GM23338 (cell line): ENCODE data around the gene DPH7. TPM values are rescaled to one million over a fixed set of nuclear protein-coding genes. Genes with fewer than 3 reads are reported as not detected.
"Not testable (repeated sequence)": the region's sequence is repeated elsewhere in the genome, so short reads cannot be mapped to it uniquely, and the experiment has no call there.

Source experiments
- ATAC-seq: fragments of 200-7000 bp; cut with Tn5 transposase; 3 replicates; pipeline ENCODE4 v1.9.1; 2020
- DNase-seq: peaks from one replicate; pipeline ENCODE4 v3.0.0-alpha.2; 2015; ENCODE audit warnings: low spot score
- H2AFZ ChIP-seq: fragments of 200-600 bp; sonication (generic); 2 replicates; pipeline ENCODE4 v1.8.0; 2016; ENCODE audit warnings: antibody characterized with exemption, mild to moderate bottlenecking, moderate library complexity
- H3F3A ChIP-seq: fragments of 200-600 bp; sonication (generic); replicated peaks from 2 replicates; pipeline ENCODE4 v1.8.0; 2017; ENCODE audit warnings: antibody characterized with exemption, mixed run types, low read depth
- H3K27ac ChIP-seq: fragments of 200-600 bp; sonication (generic); 2 replicates; pipeline ENCODE4 v1.6.1; 2016; ENCODE audit warnings: low read depth
- H3K27me3 ChIP-seq: fragments of 200-600 bp; sonication (generic); 2 replicates; pipeline ENCODE4 v1.8.0; 2016; ENCODE audit warnings: mild to moderate bottlenecking, mixed run types, moderate library complexity; ENCODE audit not compliant: insufficient read depth
- H3K36me3 ChIP-seq: fragments of 200-600 bp; sonication (generic); 2 replicates; pipeline ENCODE4 v1.8.0; 2016; ENCODE audit warnings: mild to moderate bottlenecking; ENCODE audit not compliant: insufficient read depth
- H3K4me1 ChIP-seq: fragments of 200-600 bp; sonication (generic); 2 replicates; pipeline ENCODE4 v1.8.0; 2016; ENCODE audit warnings: mild to moderate bottlenecking, moderate library complexity; ENCODE audit not compliant: insufficient read depth
- H3K4me2 ChIP-seq: fragments of 200-600 bp; sonication (generic); 2 replicates; pipeline ENCODE4 v1.7.1; 2017; ENCODE audit warnings: mixed run types
- H3K4me3 ChIP-seq: fragments of 200-600 bp; sonication (generic); 2 replicates; pipeline ENCODE4 v1.6.1; 2016; ENCODE audit warnings: mixed run types
- H3K79me2 ChIP-seq: fragments of 200-600 bp; sonication (generic); replicated peaks from 2 replicates; pipeline ENCODE4 v1.8.0; 2017; ENCODE audit warnings: mild to moderate bottlenecking; ENCODE audit not compliant: insufficient read depth
- H3K9me2 ChIP-seq: fragments of 200-600 bp; sonication (generic); 2 replicates; pipeline ENCODE4 v1.8.0; 2017; ENCODE audit not compliant: insufficient read depth
- H4K20me1 ChIP-seq: fragments of 200-600 bp; sonication (generic); replicated peaks from 2 replicates; pipeline ENCODE4 v1.8.0; 2017; ENCODE audit warnings: mild to moderate bottlenecking; ENCODE audit not compliant: insufficient read depth
- H3K27ac Mint-ChIP-seq: 2 replicates; pipeline ENCODE4 v1.8.0; 2020; ENCODE audit warnings: inconsistent platforms, mild to moderate bottlenecking, moderate library complexity, mixed read lengths
- H3K27me3 Mint-ChIP-seq: 3 replicates; pipeline ENCODE4 v1.8.0; 2022; ENCODE audit warnings: low read depth, mild to moderate bottlenecking, moderate library complexity, mixed read lengths, inconsistent platforms; ENCODE audit not compliant: insufficient read depth, poor library complexity
- H3K36me3 Mint-ChIP-seq: 3 replicates; pipeline ENCODE4 v1.8.0; 2021; ENCODE audit warnings: low read depth, mild to moderate bottlenecking, inconsistent platforms, moderate library complexity, mixed read lengths
- H3K4me1 Mint-ChIP-seq: 3 replicates; pipeline ENCODE4 v1.8.0; 2020; ENCODE audit warnings: mild to moderate bottlenecking, inconsistent platforms, mixed read lengths
- H3K4me3 Mint-ChIP-seq: 3 replicates; pipeline ENCODE4 v1.8.0; 2021; ENCODE audit warnings: moderate library complexity, mild to moderate bottlenecking, inconsistent platforms, mixed read lengths
- H3K9me3 Mint-ChIP-seq: 3 replicates; pipeline ENCODE4 v1.8.0; 2020; ENCODE audit warnings: moderate library complexity, mild to moderate bottlenecking, inconsistent platforms, mixed read lengths
- CREB1 ChIP-seq: fragments of 250-450 bp; sonication (Bioruptor Pico); IDR thresholded peaks from 2 replicates; pipeline ENCODE4 v1.5.0; 2020; ENCODE audit warnings: low read depth, mild to moderate bottlenecking, moderate library complexity
- ETS1 ChIP-seq: IDR thresholded peaks from 2 replicates; pipeline ENCODE4 v1.6.1; 2016; ENCODE audit warnings: antibody characterized with exemption
- EZH2phosphoT487 ChIP-seq: fragments of 200-600 bp; sonication (generic); IDR thresholded peaks from one replicate; pipeline ENCODE4 v1.8.1; 2018; ENCODE audit warnings: antibody characterized with exemption; ENCODE audit not compliant: unreplicated experiment
- JUNB ChIP-seq: IDR thresholded peaks from one replicate; pipeline ENCODE4 v1.6.1; 2016; ENCODE audit warnings: antibody characterized with exemption; ENCODE audit not compliant: unreplicated experiment
- NANOG ChIP-seq: IDR thresholded peaks from 2 replicates; pipeline ENCODE4 v1.6.1; 2016; ENCODE audit warnings: antibody characterized with exemption, borderline replicate concordance
- POLR2AphosphoS5 ChIP-seq: IDR thresholded peaks from 2 replicates; pipeline ENCODE4 v1.6.1; 2016; ENCODE audit warnings: antibody characterized with exemption, low read depth
- STAT1 ChIP-seq: IDR thresholded peaks from one replicate; pipeline ENCODE4 v1.6.1; 2016; ENCODE audit warnings: antibody characterized with exemption; ENCODE audit not compliant: unreplicated experiment
- ZNF331 ChIP-seq: fragments of 250-450 bp; sonication (Bioruptor Pico); IDR thresholded peaks from 2 replicates; pipeline ENCODE4 v1.5.0; 2020; ENCODE audit warnings: low read depth, mild to moderate bottlenecking, moderate library complexity
- long read RNA-seq: library from polyadenylated mRNA; unstranded; transcript quantifications from one replicate; pipeline ENCODE4 v2.0.0, GENCODE V29; 2020; ENCODE audit not compliant: unreplicated experiment
- polyA plus RNA-seq: library from polyadenylated mRNA; unstranded; fragments of >200 nt; fragmentation: Nextera tagmentation; extraction: Ambion mirVana; gene quantifications from 2 replicates; pipeline ENCODE4 v1.2.1, GENCODE V29; 2016
- total RNA-seq: library from RNA; depleted of rRNA; stranded (reverse); fragments of >200 nt; shearing (Covaris generic); gene quantifications from 2 replicates; pipeline ENCODE4 v1.2.3, GENCODE V29; 2014; rRNA removed
- TF ChIP-seq, protein P1 (sequence below), 2 experiments: fragments of 200-600 bp in 1 of 2; sonication (generic) in 1 of 2; conservative IDR thresholded peaks; 2 replicates each; pipeline versions ENCODE4 v1.5.1 to v1.6.1; 2016 to 2017; ENCODE audit warnings: antibody characterized with exemption in 2 of 2, low read depth in 2 of 2, mild to moderate bottlenecking in 2 of 2, moderate library complexity in 1 of 2

Gene DPH7
- total RNA-seq (53.7 and 68.8 TPM in 2 replicates), polyA plus RNA-seq (44.5 and 48.8 TPM in 2 replicates)
- long read RNA-seq, transcript DPH7-201 (9 exons, 1,847 nt): major isoform, 7 of 44 reads
- long read RNA-seq, partial matches to known transcripts: 1 of 44 reads
- long read RNA-seq, other reads (novel, unspliced or antisense): 36 of 44 reads

GRCh38 chr9:137578518-137579258 lies at the start of gene DPH7:
Gene DPH7 (minus strand): TSS chr9:137578925. CDS start chr9:137578777, 148 bp downstream.
- Mint-ChIP-seq H3K4me3 (peak within 1 kb of the TSS; percentile 91), H3K9me3 (no peaks in the 10 kb centered on the region), H3K27me3 (peaks cover 32% of the 10 kb centered on the region), H3K4me1 (peaks cover 31% of the 10 kb centered on the region), H3K27ac (peak within 1 kb of the TSS; percentile 78), H3K36me3 (peaks cover 63% of the 10 kb centered on the region)
- Histone ChIP-seq H3K4me1 (peaks cover 20% of the 10 kb centered on the region), H3F3A (peaks cover 28% of the 10 kb centered on the region; the same call in 1 of the 2 replicates), H3K79me2 (peaks cover 46% of the 10 kb centered on the region), H3K4me3 (peak within 1 kb of the TSS; percentile 96), H3K27ac (peak within 1 kb of the TSS; percentile 84), H3K9me2 (no peaks in the 10 kb centered on the region), H3K4me2 (peak within 1 kb of the TSS; percentile 98), H4K20me1 (peaks cover 26% of the 10 kb centered on the region), H3K36me3 (peaks cover 20% of the 10 kb centered on the region), H3K27me3 (no peaks in the 10 kb centered on the region), H2AFZ (0 out of 2 replicates have a peak within 1 kb of the TSS, but pooled peaks have one; percentile 74)
- DNase-seq: peak; percentile 97
- ATAC-seq: peak; percentile 87
- TF ChIP-seq POLR2AphosphoS5 (peak; percentile 81), ETS1 (peak; percentile 86), NANOG (no peak), ZNF331 (CRISPR knock-in tag) (no peak), CREB1 (CRISPR knock-in tag) (peak; percentile 84), JUNB (no peak), EZH2phosphoT487 (no peak), STAT1 (no peak)
- TF ChIP-seq, protein P1, sequence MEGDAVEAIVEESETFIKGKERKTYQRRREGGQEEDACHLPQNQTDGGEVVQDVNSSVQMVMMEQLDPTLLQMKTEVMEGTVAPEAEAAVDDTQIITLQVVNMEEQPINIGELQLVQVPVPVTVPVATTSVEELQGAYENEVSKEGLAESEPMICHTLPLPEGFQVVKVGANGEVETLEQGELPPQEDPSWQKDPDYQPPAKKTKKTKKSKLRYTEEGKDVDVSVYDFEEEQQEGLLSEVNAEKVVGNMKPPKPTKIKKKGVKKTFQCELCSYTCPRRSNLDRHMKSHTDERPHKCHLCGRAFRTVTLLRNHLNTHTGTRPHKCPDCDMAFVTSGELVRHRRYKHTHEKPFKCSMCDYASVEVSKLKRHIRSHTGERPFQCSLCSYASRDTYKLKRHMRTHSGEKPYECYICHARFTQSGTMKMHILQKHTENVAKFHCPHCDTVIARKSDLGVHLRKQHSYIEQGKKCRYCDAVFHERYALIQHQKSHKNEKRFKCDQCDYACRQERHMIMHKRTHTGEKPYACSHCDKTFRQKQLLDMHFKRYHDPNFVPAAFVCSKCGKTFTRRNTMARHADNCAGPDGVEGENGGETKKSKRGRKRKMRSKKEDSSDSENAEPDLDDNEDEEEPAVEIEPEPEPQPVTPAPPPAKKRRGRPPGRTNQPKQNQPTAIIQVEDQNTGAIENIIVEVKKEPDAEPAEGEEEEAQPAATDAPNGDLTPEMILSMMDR (conservative IDR thresholded peaks at IDR 0.05; ENCODE audit: low read depth in 2 of 2): peak; percentile 76 to 87

GRCh38 chr9:137627406-137627805 lies 48.7 kb upstream of the DPH7 start:
- peaks cover 33% of the 10 kb centered on the region for H4K20me1 ChIP-seq
- not testable (repeated sequence) for H2AFZ ChIP-seq, H3K27me3 Mint-ChIP-seq, H3K4me3 ChIP-seq, H3K4me2 ChIP-seq, H3F3A ChIP-seq, H3K36me3 ChIP-seq, H3K9me3 Mint-ChIP-seq, H3K27me3 ChIP-seq, H3K9me2 ChIP-seq, H3K4me3 Mint-ChIP-seq, DNase-seq, H3K27ac Mint-ChIP-seq, ATAC-seq
- H3K79me2 ChIP-seq: peaks cover 100% of the 10 kb centered on the region
- H3K4me1 ChIP-seq: peaks cover 15% of the 10 kb centered on the region
- peaks cover 19% of the 10 kb centered on the region for H3K36me3 Mint-ChIP-seq
- H3K27ac ChIP-seq: 0 out of 2 replicates have a peak overlapping the region, but pooled peaks have one; percentile 32
- peaks cover 34% of the 10 kb centered on the region for H3K4me1 Mint-ChIP-seq
